Rectal smooth muscle tissue (tissue), 1 donor: ENCODE results near the gene THSD7B.
"Not testable (repeated sequence)": the region's sequence is repeated elsewhere in the genome, so short reads cannot be mapped to it uniquely, and the experiment has no call there.

Experiments
- H3K27ac ChIP-seq: one replicate; pipeline ENCODE4 v1.7.0; 2013; ENCODE audit warnings: low read depth, low read length, inconsistent platforms
- H3K27me3 ChIP-seq: one replicate; pipeline ENCODE4 v1.7.0; 2013; ENCODE audit warnings: low read length; ENCODE audit not compliant: control insufficient read depth, insufficient read depth
- H3K36me3 ChIP-seq: one replicate; pipeline ENCODE4 v1.7.0; 2013; ENCODE audit warnings: low read length; ENCODE audit not compliant: control insufficient read depth, insufficient read depth
- H3K4me1 ChIP-seq: one replicate; pipeline ENCODE4 v1.7.0; 2013; ENCODE audit warnings: low read length; ENCODE audit not compliant: control insufficient read depth, insufficient read depth
- H3K4me3 ChIP-seq: one replicate; pipeline ENCODE4 v1.7.0; 2013; ENCODE audit warnings: low read length
- H3K9ac ChIP-seq: one replicate; pipeline ENCODE4 v1.7.0; 2013; ENCODE audit warnings: low read length

The THSD7B gene

DNA sequence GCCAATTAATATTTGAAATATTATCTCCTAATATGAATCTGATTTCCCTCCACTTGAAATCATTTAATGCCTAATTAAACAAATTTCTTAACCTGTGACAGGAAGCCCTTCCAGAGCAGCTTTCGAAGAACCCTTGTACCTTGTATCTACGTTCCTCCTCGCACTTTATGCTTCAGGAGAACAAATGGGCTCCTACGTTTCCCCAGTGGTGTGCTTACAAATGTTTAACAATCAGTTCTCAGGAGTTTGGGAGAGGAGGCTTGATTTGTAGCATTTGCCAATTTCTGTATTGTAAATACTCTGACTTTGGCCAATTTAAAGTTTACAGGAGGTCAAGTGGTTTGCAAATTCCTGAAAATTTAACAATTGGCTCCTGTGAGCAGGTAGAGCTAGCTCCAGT is 327.8 kb downstream of the THSD7B start:
- Histone ChIP-seq H3K27me3 (no peaks in the 10 kb centered on the region), H3K9ac (no peak overlapping the region), H3K36me3 (no peaks in the 10 kb centered on the region), H3K4me3 (no peak overlapping the region), H3K27ac (no peak overlapping the region), H3K4me1 (no peaks in the 10 kb centered on the region)

DNA sequence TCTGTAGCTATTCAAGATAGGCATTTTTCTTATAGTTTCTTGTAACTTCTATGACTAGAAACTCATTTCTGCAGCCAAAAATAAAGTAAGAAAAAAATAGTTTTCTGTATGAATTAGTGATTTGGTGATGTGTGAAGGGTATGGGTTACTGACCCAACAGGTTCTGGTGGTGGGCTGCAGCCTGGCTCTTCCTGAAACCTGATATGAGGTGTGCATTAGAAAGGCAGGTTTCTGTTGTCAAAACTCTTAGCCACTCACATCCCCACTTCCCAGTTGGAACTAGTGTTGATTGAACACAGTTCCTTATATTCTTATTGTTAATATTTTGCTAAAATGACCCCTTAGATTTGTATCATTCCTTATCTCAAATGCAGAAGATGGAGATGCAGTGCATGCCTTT is 330.8 kb downstream of the THSD7B start:
- no peaks in the 10 kb centered on the region for H3K36me3 ChIP-seq
- no peaks in the 10 kb centered on the region for H3K4me1 ChIP-seq
- H3K27me3 ChIP-seq, result no peaks in the 10 kb centered on the region

DNA sequence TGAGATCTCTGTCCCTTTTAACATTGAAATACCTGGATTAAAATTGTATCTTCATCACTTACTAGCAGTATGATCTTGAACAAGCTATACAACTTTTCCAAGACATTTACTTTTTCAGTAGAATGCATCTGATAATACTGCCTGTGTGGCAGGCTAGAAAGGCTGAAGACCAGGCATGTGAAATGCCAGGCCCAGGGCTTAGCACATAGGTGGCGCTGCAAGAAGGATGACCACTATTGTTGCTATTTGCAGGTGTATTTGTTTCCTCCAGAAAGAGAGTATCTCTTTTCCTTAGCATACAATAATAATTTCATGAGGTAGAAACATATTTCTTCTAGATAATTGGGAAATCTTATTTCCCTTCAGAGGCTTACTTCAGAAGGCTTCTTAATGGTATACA is 331.3 kb downstream of the THSD7B start:
- no peak overlapping the region for H3K4me3 ChIP-seq
- H3K4me1 ChIP-seq, result no peaks in the 10 kb centered on the region
- H3K36me3 ChIP-seq, result no peaks in the 10 kb centered on the region
- no peak overlapping the region for H3K27ac ChIP-seq
- H3K9ac ChIP-seq, result no peak overlapping the region
- H3K27me3 ChIP-seq, result no peaks in the 10 kb centered on the region

More for the DNA sequence above, 330.8 kb downstream of the THSD7B start:
- no peak overlapping the region for H3K4me3 ChIP-seq
- H3K9ac ChIP-seq, result no peak overlapping the region
- no peak overlapping the region for H3K27ac ChIP-seq

DNA sequence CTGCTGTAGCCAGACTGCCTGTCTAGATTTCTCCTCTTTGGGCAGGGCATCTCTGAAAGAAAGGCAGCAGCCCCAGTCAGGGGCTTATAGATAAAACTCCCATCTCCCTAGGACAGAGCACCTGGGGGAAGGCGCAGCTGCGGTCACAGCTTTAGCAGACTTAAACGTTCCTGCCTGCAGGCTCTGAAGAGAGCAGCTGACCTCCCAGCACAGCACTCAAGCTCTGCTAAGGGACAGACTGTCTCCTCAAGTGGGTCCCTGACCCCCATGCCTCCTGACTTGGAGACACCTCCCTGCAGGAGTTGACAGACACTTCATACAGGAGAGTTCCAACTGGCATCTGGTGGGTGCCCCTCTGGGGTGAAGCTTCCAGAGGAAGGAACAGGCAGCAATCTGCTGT is 336.5 kb downstream of the THSD7B start:
- H3K36me3 ChIP-seq, H3K4me1 ChIP-seq, H3K27ac ChIP-seq, H3K4me3 ChIP-seq, H3K9ac ChIP-seq, H3K27me3 ChIP-seq: not testable (repeated sequence)

DNA sequence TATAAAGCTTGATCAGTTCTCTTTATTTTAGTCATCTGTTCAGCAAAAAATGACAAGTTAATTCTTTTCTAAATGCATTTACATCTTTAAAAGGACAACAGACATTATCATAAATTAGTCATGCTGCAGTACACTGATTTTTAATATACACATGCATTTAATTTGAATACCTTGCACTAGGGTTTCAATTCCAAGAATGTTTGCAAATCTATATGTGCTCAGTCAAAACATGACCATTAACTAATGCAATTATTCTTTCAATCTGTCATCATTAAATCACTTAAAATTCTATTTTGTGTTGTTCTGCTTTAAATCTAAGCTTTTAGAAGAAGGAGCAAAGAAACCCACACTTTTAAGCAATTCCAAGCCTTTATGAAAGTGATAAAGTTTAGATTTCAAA is 342.6 kb downstream of the THSD7B start:
- H3K36me3 ChIP-seq, result no peaks in the 10 kb centered on the region
- H3K4me1 ChIP-seq, result no peaks in the 10 kb centered on the region
- H3K27ac ChIP-seq, result no peak overlapping the region
- no peaks in the 10 kb centered on the region for H3K27me3 ChIP-seq
- no peak overlapping the region for H3K4me3 ChIP-seq
- no peak overlapping the region for H3K9ac ChIP-seq

DNA sequence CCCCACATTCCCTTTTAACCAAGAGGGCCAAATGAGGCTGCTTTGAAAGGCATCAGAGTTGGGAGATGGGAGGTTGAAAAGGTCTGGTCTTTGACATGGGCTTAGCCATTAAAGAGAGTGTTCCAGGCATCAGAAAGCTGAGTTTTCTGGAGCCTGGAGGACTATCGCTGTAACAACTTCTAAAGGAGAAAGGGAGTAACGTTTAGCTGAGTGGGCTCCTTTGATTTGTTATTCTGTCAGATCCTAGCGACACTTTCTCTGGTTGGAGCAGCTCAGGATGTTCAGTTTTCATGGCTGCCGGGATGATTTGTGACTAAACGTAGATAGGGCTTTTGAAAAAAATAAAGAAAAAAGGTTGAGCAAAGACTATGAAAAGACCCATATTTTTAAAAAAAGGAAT is 346.6 kb downstream of the THSD7B start:
- Histone ChIP-seq H3K4me1 (no peaks in the 10 kb centered on the region), H3K27ac (no peak overlapping the region), H3K36me3 (no peaks in the 10 kb centered on the region), H3K9ac (no peak overlapping the region), H3K4me3 (no peak overlapping the region), H3K27me3 (no peaks in the 10 kb centered on the region)

DNA sequence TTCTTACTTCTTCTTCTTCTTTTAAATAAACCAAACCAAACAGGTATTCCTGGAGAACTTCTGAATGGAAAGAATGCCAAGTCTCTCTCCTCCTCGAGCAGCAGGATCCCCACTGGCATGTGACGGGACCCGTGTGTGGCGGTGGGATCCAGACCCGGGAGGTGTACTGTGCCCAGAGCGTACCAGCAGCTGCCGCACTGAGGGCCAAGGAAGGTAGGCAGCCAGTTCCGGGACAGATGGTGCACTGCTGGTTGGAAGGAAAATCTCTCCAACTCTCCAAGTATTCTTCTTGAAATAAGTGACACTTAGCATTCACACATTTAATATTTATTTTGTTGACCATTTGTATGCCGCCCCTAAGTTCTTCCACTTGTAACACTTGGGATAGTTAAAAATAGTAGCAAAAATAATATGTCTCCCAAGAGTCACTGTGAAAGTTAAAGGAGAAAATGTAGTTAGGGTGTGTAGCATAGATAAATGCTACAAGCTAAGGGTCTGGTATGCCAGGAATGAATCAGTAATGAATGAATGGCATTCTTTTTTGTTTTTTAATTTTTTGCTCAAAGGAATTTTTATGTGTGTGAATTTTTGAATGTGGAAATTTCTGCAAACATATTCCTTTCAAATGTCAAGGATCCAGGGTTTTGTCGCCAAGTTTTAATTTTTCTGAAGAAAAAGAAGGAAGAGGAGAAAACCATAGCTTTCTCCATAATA is 349.9 kb downstream of the THSD7B start:
- Histone ChIP-seq H3K27me3 (no peaks in the 10 kb centered on the region), H3K4me3 (no peak overlapping the region), H3K36me3 (no peaks in the 10 kb centered on the region), H3K9ac (no peak overlapping the region), H3K4me1 (no peaks in the 10 kb centered on the region), H3K27ac (no peak overlapping the region)

DNA sequence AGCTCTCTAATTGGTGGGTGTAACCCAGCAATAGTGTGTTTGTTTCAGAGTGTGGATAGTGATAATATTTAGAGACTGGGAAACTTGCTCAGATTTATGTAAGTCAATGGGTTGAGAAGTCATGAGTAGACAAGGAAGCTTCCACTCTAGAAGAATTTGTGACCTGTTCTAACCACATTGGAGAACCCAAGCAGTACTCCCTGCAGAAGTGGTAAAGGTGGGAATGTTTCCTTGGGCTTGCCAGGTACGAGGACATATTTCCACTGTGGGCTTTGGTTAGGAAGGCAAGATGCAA is 350.4 kb downstream of the THSD7B start:
- H3K36me3 ChIP-seq, result no peaks in the 10 kb centered on the region
- H3K4me1 ChIP-seq, result no peaks in the 10 kb centered on the region
- H3K27me3 ChIP-seq, result no peaks in the 10 kb centered on the region
- H3K4me3 ChIP-seq, result no peak overlapping the region
- no peak overlapping the region for H3K27ac ChIP-seq
- no peak overlapping the region for H3K9ac ChIP-seq

DNA sequence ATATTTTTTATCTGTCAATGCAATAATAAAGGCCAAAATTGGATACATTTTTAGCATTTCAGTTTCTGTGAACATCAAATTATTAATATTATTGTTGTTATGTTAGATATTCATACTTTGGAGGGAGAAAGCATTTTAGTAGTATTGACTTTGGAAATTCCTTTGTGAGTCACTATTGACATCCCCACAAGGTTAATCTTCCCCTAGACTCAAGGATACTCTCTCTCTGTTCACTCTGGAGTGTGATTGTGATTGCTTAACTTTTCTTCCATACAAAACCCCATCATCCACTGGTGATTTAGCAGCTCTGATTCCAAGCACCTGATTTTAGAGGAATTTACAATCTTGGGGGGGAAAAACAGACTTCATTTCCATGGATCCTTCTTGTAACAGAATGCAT is 352.0 kb downstream of the THSD7B start:
- no peak overlapping the region for H3K9ac ChIP-seq
- no peaks in the 10 kb centered on the region for H3K27me3 ChIP-seq
- H3K36me3 ChIP-seq, result no peaks in the 10 kb centered on the region
- H3K4me1 ChIP-seq, result no peaks in the 10 kb centered on the region
- H3K4me3 ChIP-seq, result no peak overlapping the region
- no peak overlapping the region for H3K27ac ChIP-seq

DNA sequence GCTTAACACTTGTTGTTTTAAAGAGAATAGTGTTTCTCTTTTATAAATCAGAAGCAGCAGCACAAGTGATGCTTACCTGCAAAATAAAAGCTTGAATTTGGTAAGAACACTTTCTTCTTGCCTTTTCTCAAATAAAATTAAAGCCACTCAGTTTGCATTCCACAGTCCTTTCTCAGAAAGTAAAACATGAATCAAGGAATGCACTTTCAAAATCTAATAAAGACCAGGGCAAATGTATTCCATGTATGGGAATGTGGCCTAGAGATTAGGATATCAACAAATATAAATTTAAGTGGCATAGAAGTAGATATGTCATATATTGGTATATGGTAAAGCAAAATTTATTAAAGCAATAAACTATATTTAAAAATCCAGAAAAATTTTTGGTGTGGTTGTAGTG is 352.8 kb downstream of the THSD7B start:
- no peaks in the 10 kb centered on the region for H3K4me1 ChIP-seq

DNA sequence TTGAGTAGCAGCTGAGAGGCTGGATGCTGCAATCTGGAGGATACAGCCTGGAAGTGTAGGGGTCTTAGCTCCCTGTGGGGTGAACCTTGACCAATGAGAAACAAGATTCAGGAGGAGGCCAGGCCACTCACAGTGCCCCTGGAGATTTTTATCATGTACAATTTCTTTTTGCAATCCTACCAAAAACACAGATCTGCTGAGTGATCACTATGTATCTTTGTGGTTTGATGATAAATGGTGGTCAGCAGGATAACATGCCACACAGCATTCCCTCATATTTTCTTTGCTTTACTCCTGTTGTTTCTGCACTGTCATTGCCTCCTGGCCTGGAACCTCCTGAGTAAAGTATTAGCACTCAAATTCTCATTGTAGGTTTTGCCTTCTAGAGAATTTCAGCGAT is 357.9 kb downstream of the THSD7B start:
- no peak overlapping the region for H3K27ac ChIP-seq
- H3K4me1 ChIP-seq, result no peaks in the 10 kb centered on the region
- H3K27me3 ChIP-seq, result no peaks in the 10 kb centered on the region
- no peak overlapping the region for H3K9ac ChIP-seq
- H3K36me3 ChIP-seq, result no peaks in the 10 kb centered on the region
- H3K4me3 ChIP-seq, result no peak overlapping the region

More for the DNA sequence above, 352.8 kb downstream of the THSD7B start:
- no peaks in the 10 kb centered on the region for H3K27me3 ChIP-seq
- no peaks in the 10 kb centered on the region for H3K36me3 ChIP-seq
- H3K9ac ChIP-seq, result no peak overlapping the region
- no peak overlapping the region for H3K4me3 ChIP-seq
- H3K27ac ChIP-seq, result no peak overlapping the region

DNA sequence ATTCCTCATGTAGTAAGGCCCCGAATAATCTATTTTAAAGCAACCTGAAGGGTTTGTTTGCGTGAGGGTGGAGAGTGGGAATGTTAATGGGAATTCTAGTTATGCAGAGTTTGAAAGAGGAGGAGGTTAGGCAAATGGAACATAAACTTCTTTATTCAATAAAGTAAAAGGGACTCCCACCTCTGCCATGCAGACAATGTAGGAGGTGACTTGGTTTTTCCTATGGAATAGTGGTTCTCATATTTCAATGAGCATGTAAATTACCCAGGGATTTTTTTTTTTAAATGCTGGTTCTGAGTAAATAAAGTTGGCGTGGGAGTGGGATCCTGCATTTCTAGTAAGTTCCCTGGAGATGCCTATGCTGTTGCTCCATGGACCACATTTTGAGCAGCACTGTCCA is 367.9 kb downstream of the THSD7B start:
- H3K9ac ChIP-seq, result no peak overlapping the region
- no peaks in the 10 kb centered on the region for H3K27me3 ChIP-seq
- no peaks in the 10 kb centered on the region for H3K4me1 ChIP-seq
- H3K4me3 ChIP-seq, result no peak overlapping the region
- H3K27ac ChIP-seq, result no peak overlapping the region
- H3K36me3 ChIP-seq, result no peaks in the 10 kb centered on the region

DNA sequence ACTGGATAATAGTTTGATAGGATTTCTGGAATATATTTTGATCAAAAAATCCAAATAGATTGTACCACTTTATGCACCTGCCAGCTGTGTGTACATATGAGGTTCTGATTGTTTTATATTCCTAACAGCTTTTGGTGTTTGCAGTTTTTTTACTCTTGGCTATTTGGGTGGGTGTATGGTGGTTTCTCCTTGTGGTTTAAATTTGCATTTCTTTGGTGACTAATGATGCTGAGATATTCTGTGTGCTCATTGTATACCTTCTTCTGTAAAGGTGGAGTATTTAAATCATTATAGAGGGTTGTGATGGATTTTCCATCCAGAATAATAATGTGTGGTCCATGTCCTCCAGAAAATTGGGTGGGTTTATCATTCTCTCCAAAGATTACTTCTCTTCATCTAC is 372.9 kb downstream of the THSD7B start:
- no peaks in the 10 kb centered on the region for H3K27me3 ChIP-seq
- no peaks in the 10 kb centered on the region for H3K4me1 ChIP-seq
- H3K9ac ChIP-seq, result no peak overlapping the region
- H3K36me3 ChIP-seq, result no peaks in the 10 kb centered on the region
- H3K27ac ChIP-seq, result no peak overlapping the region
- H3K4me3 ChIP-seq, result no peak overlapping the region
